IMR-90 (cell line): ENCODE data around the gene ADGRD1.

Experiments used
- BHLHE40 ChIP-seq: fragments of 150-350 bp; IDR thresholded peaks from 2 replicates; pipeline ENCODE4 v1.6.1; 2016; ENCODE audit warnings: mild to moderate bottlenecking, low read depth, low read length
- CEBPB ChIP-seq: IDR thresholded peaks from 2 replicates; pipeline ENCODE4 v1.6.1; 2012; ENCODE audit warnings: low read depth, low read length, improper control_type of control experiment
- FOS ChIP-seq: fragments of 150-350 bp; IDR thresholded peaks from 2 replicates; pipeline ENCODE4 v1.6.1; 2016; ENCODE audit warnings: low read depth, low read length
- MAFK ChIP-seq: IDR thresholded peaks from 2 replicates; pipeline ENCODE4 v1.6.1; 2012; ENCODE audit warnings: low read depth, low read length, improper control_type of control experiment
- MAZ ChIP-seq: IDR thresholded peaks from 2 replicates; pipeline ENCODE4 v1.6.1; 2012; ENCODE audit warnings: low read depth, mild to moderate bottlenecking, low read length, improper control_type of control experiment, moderate library complexity, borderline replicate concordance
- MXI1 ChIP-seq: IDR thresholded peaks from 2 replicates; pipeline ENCODE4 v1.6.1; 2012; ENCODE audit warnings: low read depth, mild to moderate bottlenecking, low read length, moderate library complexity, borderline replicate concordance
- POLR2A ChIP-seq: IDR thresholded peaks from 2 replicates; pipeline ENCODE4 v1.6.1; 2012; ENCODE audit warnings: mild to moderate bottlenecking, low read depth, low read length
- RAD21 ChIP-seq: IDR thresholded peaks from 2 replicates; pipeline ENCODE4 v1.6.1; 2012; ENCODE audit warnings: low read length, improper control_type of control experiment
- SMC3 ChIP-seq: fragments of 150-350 bp; IDR thresholded peaks from 2 replicates; pipeline ENCODE4 v1.6.1; 2016; ENCODE audit warnings: low read depth, mild to moderate bottlenecking, antibody characterized with exemption, low read length, moderate library complexity
- TF ChIP-seq, protein P1 (sequence below): conservative IDR thresholded peaks from 2 replicates; pipeline ENCODE4 v1.5.1; 2012; ENCODE audit warnings: mild to moderate bottlenecking, low read depth, low read length, improper control_type of control experiment
- TF ChIP-seq, protein P2 (sequence below): fragments of 150-350 bp; IDR thresholded peaks from 2 replicates; pipeline ENCODE4 v1.6.1; 2016; ENCODE audit warnings: low read depth, mild to moderate bottlenecking, low read length, moderate library complexity, borderline replicate concordance

DNA sequence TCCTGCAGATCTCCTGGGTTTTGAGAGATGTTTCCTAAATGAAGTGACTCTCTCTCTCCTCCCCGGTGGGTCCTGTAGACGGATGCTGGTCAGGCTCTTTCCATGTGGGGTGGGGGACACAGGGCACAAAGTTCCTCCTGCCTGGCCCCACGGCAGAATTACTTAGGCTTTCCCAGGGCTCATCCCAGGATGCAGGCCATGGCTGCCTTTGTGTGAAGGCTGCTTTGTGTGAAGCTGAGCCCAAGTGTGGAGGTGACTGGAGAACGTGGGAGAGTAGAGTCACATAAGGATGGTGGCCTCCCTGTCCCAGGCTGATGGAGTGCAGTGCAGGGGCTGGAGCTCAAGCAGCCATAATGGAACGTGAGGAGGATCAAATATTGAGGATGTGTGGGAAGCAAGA is 200.2 kb downstream of the ADGRD1 start:
- no peak for TF ChIP-seq FOS
- TF ChIP-seq POLR2A, result no peak
- no peak for TF ChIP-seq SMC3
- TF ChIP-seq, protein P1, sequence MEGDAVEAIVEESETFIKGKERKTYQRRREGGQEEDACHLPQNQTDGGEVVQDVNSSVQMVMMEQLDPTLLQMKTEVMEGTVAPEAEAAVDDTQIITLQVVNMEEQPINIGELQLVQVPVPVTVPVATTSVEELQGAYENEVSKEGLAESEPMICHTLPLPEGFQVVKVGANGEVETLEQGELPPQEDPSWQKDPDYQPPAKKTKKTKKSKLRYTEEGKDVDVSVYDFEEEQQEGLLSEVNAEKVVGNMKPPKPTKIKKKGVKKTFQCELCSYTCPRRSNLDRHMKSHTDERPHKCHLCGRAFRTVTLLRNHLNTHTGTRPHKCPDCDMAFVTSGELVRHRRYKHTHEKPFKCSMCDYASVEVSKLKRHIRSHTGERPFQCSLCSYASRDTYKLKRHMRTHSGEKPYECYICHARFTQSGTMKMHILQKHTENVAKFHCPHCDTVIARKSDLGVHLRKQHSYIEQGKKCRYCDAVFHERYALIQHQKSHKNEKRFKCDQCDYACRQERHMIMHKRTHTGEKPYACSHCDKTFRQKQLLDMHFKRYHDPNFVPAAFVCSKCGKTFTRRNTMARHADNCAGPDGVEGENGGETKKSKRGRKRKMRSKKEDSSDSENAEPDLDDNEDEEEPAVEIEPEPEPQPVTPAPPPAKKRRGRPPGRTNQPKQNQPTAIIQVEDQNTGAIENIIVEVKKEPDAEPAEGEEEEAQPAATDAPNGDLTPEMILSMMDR, result no peak
- TF ChIP-seq, protein P2, sequence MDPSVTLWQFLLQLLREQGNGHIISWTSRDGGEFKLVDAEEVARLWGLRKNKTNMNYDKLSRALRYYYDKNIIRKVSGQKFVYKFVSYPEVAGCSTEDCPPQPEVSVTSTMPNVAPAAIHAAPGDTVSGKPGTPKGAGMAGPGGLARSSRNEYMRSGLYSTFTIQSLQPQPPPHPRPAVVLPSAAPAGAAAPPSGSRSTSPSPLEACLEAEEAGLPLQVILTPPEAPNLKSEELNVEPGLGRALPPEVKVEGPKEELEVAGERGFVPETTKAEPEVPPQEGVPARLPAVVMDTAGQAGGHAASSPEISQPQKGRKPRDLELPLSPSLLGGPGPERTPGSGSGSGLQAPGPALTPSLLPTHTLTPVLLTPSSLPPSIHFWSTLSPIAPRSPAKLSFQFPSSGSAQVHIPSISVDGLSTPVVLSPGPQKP, result no peak
- TF ChIP-seq RAD21, result no peak
- no peak for TF ChIP-seq MAZ
- TF ChIP-seq MAFK, result no peak
- TF ChIP-seq BHLHE40, result no peak
- no peak for TF ChIP-seq MXI1
- no peak for TF ChIP-seq CEBPB
